A549 (cell line): ENCODE measurements around the gene ADRB1. TPM values are rescaled to one million over a fixed set of nuclear protein-coding genes. Genes with fewer than 3 reads are reported as not detected.

Source experiments
- ATAC-seq, 2 experiments: fragments of 200-7000 bp in 1 of 2; fragments of >200 bp in 1 of 2; cut with Nextera tagmentation in 1 of 2; cut with Tn5 transposase in 1 of 2; 3 replicates each; pipeline versions ENCODE4 v1.8.0 to v1.9.1; 2018 to 2020; ENCODE audit warnings: mild to moderate bottlenecking in 1 of 2, moderate library complexity in 1 of 2
- CTCF ChIA-PET: fragments of 300-600 bp; sonication (Branson Sonifier 250); formaldehyde crosslinking; extraction: SDS; loops from one replicate; lab custom pipeline; 2021; ENCODE audit warnings: antibody characterized with exemption, inconsistent platforms; lab: Yijun Ruan, JAX
- POLR2A ChIA-PET: fragments of 350-600 bp; formaldehyde crosslinking; extraction: SDS; loops from one replicate; lab custom pipeline; 2021; ENCODE audit warnings: antibody characterized with exemption, inconsistent platforms; lab: Yijun Ruan, JAX
- DNase-seq, 2 experiments: peaks; one replicate each; pipeline versions ENCODE4 v3.0.0 to v3.0.0-alpha.2; 2011 to 2016; ENCODE audit warnings: low read depth in 1 of 2, low spot score in 1 of 2
- FAIRE-seq: peaks from 2 replicates; lab custom pipeline; 2011; peaks lifted over from hg19 to GRCh38; lab: Jason Lieb, UNC
- H3K27ac ChIP-seq, 2 experiments: fragments of >200 bp; sonication (Bioruptor Twin); formaldehyde crosslinking; 3 replicates each; pipeline ENCODE4 v1.5.1; 2016 to 2017
- H3K4me1 ChIP-seq: fragments of >200 bp; sonication (Bioruptor Twin); formaldehyde crosslinking; 3 replicates; pipeline ENCODE4 v1.6.1; 2016
- H3K4me2 ChIP-seq: fragments of >200 bp; sonication (Bioruptor Twin); formaldehyde crosslinking; 3 replicates; pipeline ENCODE4 v1.6.1; 2016
- H3K4me3 ChIP-seq: fragments of >200 bp; sonication (Bioruptor Twin); formaldehyde crosslinking; 3 replicates; pipeline ENCODE4 v1.5.1; 2016
- H3K9me3 ChIP-seq: fragments of >200 bp; sonication (Bioruptor Twin); formaldehyde crosslinking; 3 replicates; pipeline ENCODE4 v1.6.1; 2016
- BHLHE40 ChIP-seq: IDR thresholded peaks from 2 replicates; pipeline ENCODE4 v1.6.1; 2012; ENCODE audit warnings: low read depth, low read length, inconsistent platforms
- CBX2 ChIP-seq: fragments of 200-600 bp; sonication (generic); IDR thresholded peaks from 2 replicates; pipeline ENCODE4 v1.6.1; 2016; ENCODE audit warnings: low read depth, mild to moderate bottlenecking, borderline replicate concordance
- CEBPB ChIP-seq, 2 experiments: fragments of >200 bp in 1 of 2; sonication (Bioruptor Twin) in 1 of 2; formaldehyde crosslinking in 1 of 2; IDR thresholded peaks; 2 replicates each; pipeline ENCODE4 v1.6.1; 2012 to 2016
- CHD2 ChIP-seq: fragments of 150-350 bp; IDR thresholded peaks from 2 replicates; pipeline ENCODE4 v1.6.1; 2014; ENCODE audit warnings: low read length; ENCODE audit not compliant: partially characterized antibody
- EP300 ChIP-seq, 2 experiments: fragments of >200 bp; sonication (Bioruptor Twin); formaldehyde crosslinking; IDR thresholded peaks; 2 replicates in 1 of 2; 3 replicates in 1 of 2; pipeline ENCODE4 v1.6.1; 2016 to 2017
- ESRRA ChIP-seq: fragments of 150-350 bp; IDR thresholded peaks from 2 replicates; pipeline ENCODE4 v1.6.1; 2014; ENCODE audit warnings: mild to moderate bottlenecking, low read length, borderline replicate concordance
- FOSB ChIP-seq: fragments of 250-450 bp; sonication (Bioruptor Pico); IDR thresholded peaks from 2 replicates; pipeline ENCODE4 v1.5.0; 2020; ENCODE audit warnings: mild to moderate bottlenecking, moderate library complexity
- FOSL2 ChIP-seq, 2 experiments: fragments of 450-650 bp in 1 of 2; fragments of >200 bp in 1 of 2; sonication (Bioruptor Twin) in 1 of 2; formaldehyde crosslinking; IDR thresholded peaks; 2 replicates each; pipeline versions ENCODE4 v1.5.0 to v1.6.1; 2016 to 2020; ENCODE audit warnings: mild to moderate bottlenecking in 1 of 2, moderate library complexity in 1 of 2
- HES2 ChIP-seq: fragments of >200 bp; sonication (Bioruptor Twin); formaldehyde crosslinking; IDR thresholded peaks from 2 replicates; pipeline ENCODE4 v1.6.1; 2016
- HEYL ChIP-seq: fragments of 250-450 bp; sonication (Bioruptor Pico); IDR thresholded peaks from 2 replicates; pipeline ENCODE4 v1.8.0; 2021; ENCODE audit warnings: mild to moderate bottlenecking, moderate library complexity
- KDM5A ChIP-seq: fragments of 200-600 bp; sonication (generic); IDR thresholded peaks from 2 replicates; pipeline ENCODE4 v1.6.1; 2016; ENCODE audit warnings: antibody characterized with exemption, mild to moderate bottlenecking
- MAFK ChIP-seq: fragments of 450-650 bp; IDR thresholded peaks from 2 replicates; pipeline ENCODE4 v1.6.1; 2014; ENCODE audit not compliant: partially characterized antibody
- MAX ChIP-seq: IDR thresholded peaks from 2 replicates; pipeline ENCODE4 v1.6.1; 2012
- MYC ChIP-seq: IDR thresholded peaks from 2 replicates; pipeline ENCODE4 v1.6.1; 2012; ENCODE audit warnings: mild to moderate bottlenecking, inconsistent platforms, low read length, improper control_type of control experiment, borderline replicate concordance
- NPAS2 ChIP-seq: fragments of 250-450 bp; sonication (Bioruptor Pico); IDR thresholded peaks from 2 replicates; pipeline ENCODE4 v1.8.0; 2022; ENCODE audit warnings: mild to moderate bottlenecking, moderate library complexity, borderline replicate concordance
- PHF8 ChIP-seq: fragments of 200-600 bp; sonication (generic); IDR thresholded peaks from 2 replicates; pipeline ENCODE4 v1.6.1; 2016; ENCODE audit warnings: low read depth, mild to moderate bottlenecking, antibody characterized with exemption, moderate library complexity, borderline replicate concordance
- POLR2A ChIP-seq: IDR thresholded peaks from 2 replicates; pipeline ENCODE4 v1.6.1; 2012; ENCODE audit warnings: mild to moderate bottlenecking, low read length
- RAD21 ChIP-seq, 2 experiments: fragments of >200 bp in 1 of 2; sonication (Bioruptor Twin) in 1 of 2; formaldehyde crosslinking in 1 of 2; IDR thresholded peaks in 1 of 2; conservative IDR thresholded peaks in 1 of 2; 2 replicates in 1 of 2; 3 replicates in 1 of 2; pipeline ENCODE4 v1.6.1; 2012 to 2018; ENCODE audit warnings: inconsistent platforms in 1 of 2
- REST ChIP-seq: fragments of 200-600 bp; sonication (generic); IDR thresholded peaks from 2 replicates; pipeline ENCODE4 v1.6.1; 2016; ENCODE audit warnings: antibody characterized with exemption, mild to moderate bottlenecking, moderate library complexity
- RFX5 ChIP-seq: fragments of 450-650 bp; IDR thresholded peaks from 2 replicates; pipeline ENCODE4 v1.7.1; 2014; ENCODE audit warnings: antibody characterized with exemption, mild to moderate bottlenecking, moderate library complexity
- ZC3H11A ChIP-seq: fragments of 450-650 bp; IDR thresholded peaks from 2 replicates; pipeline ENCODE4 v1.6.1; 2014; ENCODE audit warnings: antibody characterized with exemption, mild to moderate bottlenecking
- ZFP36 ChIP-seq: fragments of 450-650 bp; IDR thresholded peaks from 2 replicates; pipeline ENCODE4 v1.6.1; 2014; ENCODE audit warnings: borderline replicate concordance; ENCODE audit not compliant: partially characterized antibody
- WGBS: methylation state at CpG from one replicate; pipeline ENCODE4 v1.1.6; 2017; ENCODE audit errors: missing lambda C conversion rate; 5-methylcytosine and 5-hydroxymethylcytosine counted together
- polyA plus RNA-seq, 4 experiments: library from polyadenylated mRNA; depleted of rRNA in 3 of 4; stranded (reverse); fragments of >200 nt; fragmentation: RNase III in 1 of 4; extraction: RNeasy Plus Mini Kit Qiagen cat#74134 plus additional on column Dnase treatment in 1 of 4; gene quantifications; 2 replicates in 3 of 4; 3 replicates in 1 of 4; pipeline ENCODE4 v1.2.3, GENCODE V29; 2011 to 2017
- TF ChIP-seq, protein P1 (sequence below): fragments of 250-450 bp; sonication (Bioruptor Pico); IDR thresholded peaks from 2 replicates; pipeline ENCODE4 v1.5.0; 2020; ENCODE audit warnings: low read depth, mild to moderate bottlenecking, moderate library complexity
- TF ChIP-seq, protein P2 (sequence below): fragments of 450-650 bp; IDR thresholded peaks from 2 replicates; pipeline ENCODE4 v1.6.1; 2014; ENCODE audit warnings: antibody characterized with exemption
- TF ChIP-seq, protein P3 (sequence below): fragments of 150-350 bp; IDR thresholded peaks from 2 replicates; pipeline ENCODE4 v1.6.1; 2014; ENCODE audit warnings: low read depth, mild to moderate bottlenecking, low read length
- TF ChIP-seq, protein P4 (sequence below): IDR thresholded peaks from 2 replicates; pipeline ENCODE4 v1.6.1; 2012

The ADRB1 gene
- polyA plus RNA-seq, 2 of the 4 experiments (the other 2 are of a cell fraction) = 0.58 to 0.75 TPM

GRCh38 chr10:114071178-114071577 lies 27.5 kb downstream of the ADRB1 start:
- TF ChIP-seq FOSL2 (IDR thresholded peaks at IDR 0.05) = no peak
- TF ChIP-seq FOSL2 (CRISPR knock-in tag; IDR thresholded peaks at IDR 0.05) = no peak
- no peak for TF ChIP-seq MAX
- TF ChIP-seq FOSB (CRISPR knock-in tag) = no peak
- no peak for TF ChIP-seq CBX2
- TF ChIP-seq POLR2A = no peak
- no peak for TF ChIP-seq PHF8
- TF ChIP-seq HES2 = no peak
- TF ChIP-seq KDM5A = no peak
- no peak for TF ChIP-seq CEBPB (IDR thresholded peaks at IDR 0.05)
- TF ChIP-seq CHD2 = no peak
- no peak for TF ChIP-seq ZFP36
- TF ChIP-seq NPAS2 = no peak
- TF ChIP-seq, protein P1, sequence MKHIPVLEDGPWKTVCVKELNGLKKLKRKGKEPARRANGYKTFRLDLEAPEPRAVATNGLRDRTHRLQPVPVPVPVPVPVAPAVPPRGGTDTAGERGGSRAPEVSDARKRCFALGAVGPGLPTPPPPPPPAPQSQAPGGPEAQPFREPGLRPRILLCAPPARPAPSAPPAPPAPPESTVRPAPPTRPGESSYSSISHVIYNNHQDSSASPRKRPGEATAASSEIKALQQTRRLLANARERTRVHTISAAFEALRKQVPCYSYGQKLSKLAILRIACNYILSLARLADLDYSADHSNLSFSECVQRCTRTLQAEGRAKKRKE (CRISPR knock-in tag) = no peak
- no peak for TF ChIP-seq EP300 (IDR thresholded peaks at IDR 0.05)
- no peak for TF ChIP-seq RFX5
- TF ChIP-seq BHLHE40 = no peak
- TF ChIP-seq ESRRA = no peak
- TF ChIP-seq MAFK = no peak
- TF ChIP-seq, protein P2, sequence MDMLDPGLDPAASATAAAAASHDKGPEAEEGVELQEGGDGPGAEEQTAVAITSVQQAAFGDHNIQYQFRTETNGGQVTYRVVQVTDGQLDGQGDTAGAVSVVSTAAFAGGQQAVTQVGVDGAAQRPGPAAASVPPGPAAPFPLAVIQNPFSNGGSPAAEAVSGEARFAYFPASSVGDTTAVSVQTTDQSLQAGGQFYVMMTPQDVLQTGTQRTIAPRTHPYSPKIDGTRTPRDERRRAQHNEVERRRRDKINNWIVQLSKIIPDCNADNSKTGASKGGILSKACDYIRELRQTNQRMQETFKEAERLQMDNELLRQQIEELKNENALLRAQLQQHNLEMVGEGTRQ = no peak
- TF ChIP-seq, protein P3, sequence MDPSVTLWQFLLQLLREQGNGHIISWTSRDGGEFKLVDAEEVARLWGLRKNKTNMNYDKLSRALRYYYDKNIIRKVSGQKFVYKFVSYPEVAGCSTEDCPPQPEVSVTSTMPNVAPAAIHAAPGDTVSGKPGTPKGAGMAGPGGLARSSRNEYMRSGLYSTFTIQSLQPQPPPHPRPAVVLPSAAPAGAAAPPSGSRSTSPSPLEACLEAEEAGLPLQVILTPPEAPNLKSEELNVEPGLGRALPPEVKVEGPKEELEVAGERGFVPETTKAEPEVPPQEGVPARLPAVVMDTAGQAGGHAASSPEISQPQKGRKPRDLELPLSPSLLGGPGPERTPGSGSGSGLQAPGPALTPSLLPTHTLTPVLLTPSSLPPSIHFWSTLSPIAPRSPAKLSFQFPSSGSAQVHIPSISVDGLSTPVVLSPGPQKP = no peak
- Histone ChIP-seq H3K4me3 (no peak overlapping the region), H3K4me1 (no peaks in the 10 kb centered on the region), H3K4me2 (no peak overlapping the region), H3K9me3 (no peaks in the 10 kb centered on the region), H3K27ac (no peak overlapping the region)
- POLR2A ChIA-PET = no interaction called here
- FAIRE-seq (no peak), ATAC-seq (no peak), DNase-seq (no peak)
- whole genome bisulfite sequencing = 63% methylated on average over 4 of the region's 4 CpGs
- CTCF ChIA-PET = interaction anchor here (0.5 to 2.0 kb wide), 6 partner anchors 32 to 1574 kb away, joined by 3 to 5 read pairs (median 4); no protein-coding TSS in a partner anchor

GRCh38 chr10:114073395-114074186 lies 29.9 kb downstream of the ADRB1 start:
- POLR2A ChIA-PET = no interaction called here
- WGBS = 82% methylated on average over 14 of the region's 14 CpGs
- TF ChIP-seq HEYL (CRISPR knock-in tag) = no peak
- no peak for TF ChIP-seq EP300 (IDR thresholded peaks at IDR 0.05)
- TF ChIP-seq ZC3H11A = no peak
- no peak for TF ChIP-seq REST
- no peak for TF ChIP-seq CBX2
- no peak for TF ChIP-seq BHLHE40
- TF ChIP-seq FOSL2 (IDR thresholded peaks at IDR 0.05) = no peak
- no peak for TF ChIP-seq FOSL2 (CRISPR knock-in tag; IDR thresholded peaks at IDR 0.05)
- TF ChIP-seq, protein P1 (CRISPR knock-in tag) = no peak
- no peak for TF ChIP-seq MYC
- TF ChIP-seq HES2 = no peak
- no peak for TF ChIP-seq RAD21 (conservative IDR thresholded peaks at IDR 0.05 in 1 of 2, IDR thresholded peaks at IDR 0.05 in 1 of 2)
- TF ChIP-seq, protein P4, sequence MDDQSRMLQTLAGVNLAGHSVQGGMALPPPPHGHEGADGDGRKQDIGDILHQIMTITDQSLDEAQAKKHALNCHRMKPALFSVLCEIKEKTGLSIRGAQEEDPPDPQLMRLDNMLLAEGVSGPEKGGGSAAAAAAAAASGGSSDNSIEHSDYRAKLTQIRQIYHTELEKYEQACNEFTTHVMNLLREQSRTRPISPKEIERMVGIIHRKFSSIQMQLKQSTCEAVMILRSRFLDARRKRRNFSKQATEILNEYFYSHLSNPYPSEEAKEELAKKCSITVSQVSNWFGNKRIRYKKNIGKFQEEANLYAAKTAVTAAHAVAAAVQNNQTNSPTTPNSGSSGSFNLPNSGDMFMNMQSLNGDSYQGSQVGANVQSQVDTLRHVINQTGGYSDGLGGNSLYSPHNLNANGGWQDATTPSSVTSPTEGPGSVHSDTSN = no peak

More at GRCh38 chr10:114073395-114074186, 29.9 kb downstream of the ADRB1 start:
- Histone ChIP-seq H3K4me2 (no peak overlapping the region), H3K9me3 (no peaks in the 10 kb centered on the region), H3K4me3 (no peak overlapping the region), H3K27ac (no peak overlapping the region), H3K4me1 (no peaks in the 10 kb centered on the region)
- CTCF ChIA-PET = interaction anchor here (1.0 to 5.0 kb wide), 3 partner anchors 9 to 274 kb away, joined by 3 to 16 read pairs (median 4); no protein-coding TSS in a partner anchor
- FAIRE-seq = no peak
- no peak for ATAC-seq
- DNase-seq = no peak
